HG03159 (cell line): ENCODE results near the gene GRID2IP.
"Not testable (repeated sequence)": the region's sequence is repeated elsewhere in the genome, so short reads cannot be mapped to it uniquely, and the experiment has no call there.

Experiments
- ATAC-seq: cut with Tn5 transposase; IDR thresholded peaks from one replicate; pipeline ENCODE4 v1.9.1; 2021; ENCODE audit warnings: mild to moderate bottlenecking, moderate library complexity; ENCODE audit not compliant: unreplicated experiment

The GRID2IP gene

GRCh38 chr7:6453734-6454133 is 97.5 kb downstream of the GRID2IP start:
- no peak for ATAC-seq

- no peak for ATAC-seq
These were observed 100.0 kb downstream of the GRID2IP start for GRCh38 chr7:6451224-6451705.

- ATAC-seq, result not testable (repeated sequence)
These were observed 100.7 kb downstream of the GRID2IP start for GRCh38 chr7:6450591-6450990.

GRCh38 chr7:6449884-6450283 is 101.4 kb downstream of the GRID2IP start:
- not testable (repeated sequence) for ATAC-seq

- no peak for ATAC-seq
These were observed 102.2 kb downstream of the GRID2IP start for GRCh38 chr7:6448943-6449543.

- peak; percentile 83 for ATAC-seq
These were observed 103.6 kb downstream of the GRID2IP start, which contains the start of gene DAGLB for GRCh38 chr7:6447581-6448199. DAGLB (minus strand) TSS chr7:6447954; CDS start chr7:6447842, 112 bp downstream.
